GOT3 (cell line): ENCODE results near the gene CCDC88C.
"Not testable (repeated sequence)": the region's sequence is repeated elsewhere in the genome, so short reads cannot be mapped to it uniquely, and the experiment has no call there.

Experiments
- DNase-seq: peaks from one replicate; lab custom pipeline; 2025; ENCODE audit warnings: mixed read lengths; lab: John Stamatoyannopoulos, UW

Gene CCDC88C

GRCh38 chr14:91417120-91417982, at the start of gene CCDC88C:
CCDC88C (minus strand) TSS chr14:91417820; CDS start chr14:91417690, 130 bp downstream.
- DNase-seq, result no peak

- DNase-seq, result no peak
Measured at GRCh38 chr14:91466192-91466591, 48.6 kb upstream of the CCDC88C start.

- DNase-seq, result no peak
Measured at GRCh38 chr14:91464615-91465205, 47.1 kb upstream of the CCDC88C start.

GRCh38 chr14:91458612-91459011, 41.0 kb upstream of the CCDC88C start:
- DNase-seq, result no peak

- no peak for DNase-seq
Measured at GRCh38 chr14:91456283-91456682, 38.7 kb upstream of the CCDC88C start.

GRCh38 chr14:91454580-91454979, 37.0 kb upstream of the CCDC88C start:
- DNase-seq, result no peak

- DNase-seq, result no peak
Measured at GRCh38 chr14:91454155-91454554, 36.5 kb upstream of the CCDC88C start.

- no peak for DNase-seq
Measured at GRCh38 chr14:91453744-91454143, 36.1 kb upstream of the CCDC88C start.

- DNase-seq, result no peak
Measured at GRCh38 chr14:91444335-91445020, 26.9 kb upstream of the CCDC88C start.

GRCh38 chr14:91439345-91439744, 21.7 kb upstream of the CCDC88C start:
- no peak for DNase-seq

- DNase-seq, result no peak
Measured at GRCh38 chr14:91438845-91439244, 21.2 kb upstream of the CCDC88C start.

- DNase-seq, result not testable (repeated sequence)
Measured at GRCh38 chr14:91436266-91436665, 18.6 kb upstream of the CCDC88C start.

GRCh38 chr14:91429385-91429784, 11.8 kb upstream of the CCDC88C start:
- no peak for DNase-seq

- not testable (repeated sequence) for DNase-seq
Measured at GRCh38 chr14:91428931-91429330, 11.3 kb upstream of the CCDC88C start.

- not testable (repeated sequence) for DNase-seq
Measured at GRCh38 chr14:91425531-91425944, 7.9 kb upstream of the CCDC88C start.

- no peak for DNase-seq
Measured at GRCh38 chr14:91424813-91425530, 7.4 kb upstream of the CCDC88C start.

GRCh38 chr14:91420686-91421085, 3.1 kb upstream of the CCDC88C start:
- DNase-seq, result no peak

- no peak for DNase-seq
Measured at GRCh38 chr14:91419451-91419850, 1.8 kb upstream of the CCDC88C start.

- DNase-seq, result no peak
Measured at GRCh38 chr14:91419044-91419397, 1.4 kb upstream of the CCDC88C start.

GRCh38 chr14:91418387-91419043, 895 bp upstream of the CCDC88C start:
- DNase-seq, result no peak

- DNase-seq, result no peak
Measured at GRCh38 chr14:91417983-91418386, 365 bp upstream of the CCDC88C start.

- no peak for DNase-seq
Measured at GRCh38 chr14:91416744-91417119, 888 bp downstream of the CCDC88C start.
